Calu3 (cell line): ENCODE results near the gene POLQ. TPM values are rescaled to one million over a fixed set of nuclear protein-coding genes. Genes with fewer than 3 reads are reported as not detected.

Experiments used
- BruUV-seq: library from RNA; stranded (reverse); fragments of 400-500 nt; replicated peaks from 2 replicates; lab custom pipeline; 2021; lab: Mats Ljungman, UMichigan
- CTCF ChIA-PET: fragments of 300-600 bp; sonication (Branson Sonifier 250); formaldehyde crosslinking; loops from one replicate; lab custom pipeline; 2022; ENCODE audit warnings: antibody characterized with exemption; lab: Charles Lee
- DNase-seq: peaks from one replicate; pipeline ENCODE4 v3.0.0; 2022
- H3K27ac Mint-ChIP-seq: one replicate; pipeline ENCODE4 v1.8.0; 2022; ENCODE audit warnings: mixed read lengths; ENCODE audit not compliant: unreplicated experiment
- H3K27me3 Mint-ChIP-seq: one replicate; pipeline ENCODE4 v1.8.0; 2022; ENCODE audit warnings: mixed read lengths; ENCODE audit not compliant: unreplicated experiment
- H3K36me3 Mint-ChIP-seq: one replicate; pipeline ENCODE4 v1.8.0; 2022; ENCODE audit warnings: mild to moderate bottlenecking, moderate library complexity, mixed read lengths; ENCODE audit not compliant: insufficient read depth, unreplicated experiment
- H3K4me1 Mint-ChIP-seq: one replicate; pipeline ENCODE4 v1.8.0; 2022; ENCODE audit warnings: mild to moderate bottlenecking, low read depth, mixed read lengths; ENCODE audit not compliant: unreplicated experiment
- H3K4me3 Mint-ChIP-seq: one replicate; pipeline ENCODE4 v1.8.0; 2022; ENCODE audit warnings: mild to moderate bottlenecking, low read depth, moderate library complexity, mixed read lengths; ENCODE audit not compliant: unreplicated experiment
- H3K9me3 Mint-ChIP-seq: one replicate; pipeline ENCODE4 v1.8.0; 2022; ENCODE audit warnings: low read depth, mixed read lengths; ENCODE audit not compliant: unreplicated experiment
- CTCF ChIP-seq: fragments of 200-600 bp; IDR thresholded peaks from one replicate; pipeline ENCODE4 v1.8.0; 2022; ENCODE audit warnings: antibody characterized with exemption; ENCODE audit not compliant: unreplicated experiment
- intact Hi-C: fragments of 100-400 bp; cut with micrococcal nuclease; formaldehyde crosslinking; loops from one replicate; pipeline ENCODE4 v1.10.0; 2022; ENCODE audit not compliant: unreplicated experiment
- total RNA-seq: library from RNA; stranded (reverse); gene quantifications from 2 replicates; pipeline ENCODE4 v1.2.3, GENCODE V29; 2022

POLQ gene
- total RNA-seq, 1 experiment from 2014 or later = 15.5 TPM

DNA sequence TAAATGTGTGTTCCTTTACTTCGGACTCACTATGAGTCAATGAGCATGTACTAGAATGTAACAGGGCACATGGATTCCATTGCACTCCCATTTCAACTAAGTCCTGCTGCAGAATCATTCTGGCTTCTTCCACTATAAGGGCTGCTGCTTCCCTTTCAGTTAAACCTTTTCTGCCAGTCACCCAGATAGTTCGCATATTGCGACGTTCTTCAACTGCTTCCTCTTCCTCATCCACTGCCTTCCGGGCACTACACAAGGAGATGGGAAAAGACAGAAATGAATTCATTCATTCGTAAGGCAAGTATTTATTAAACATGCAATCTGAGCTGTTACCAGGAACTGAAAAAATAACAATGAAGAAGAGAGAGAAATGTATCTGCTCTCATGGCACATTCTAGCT lies 55.6 kb downstream of the POLQ start:
- BruUV-seq = no TSS peak
- no peaks in the 10 kb centered on the region for H3K27me3 Mint-ChIP-seq
- H3K27ac Mint-ChIP-seq = no peak overlapping the region
- TF ChIP-seq CTCF = no peak
- no peaks in the 10 kb centered on the region for H3K9me3 Mint-ChIP-seq
- CTCF ChIA-PET = no interaction called here
- no peak for DNase-seq
- no peak overlapping the region for H3K4me3 Mint-ChIP-seq
- H3K36me3 Mint-ChIP-seq = peaks cover 11% of the 10 kb centered on the region
- H3K4me1 Mint-ChIP-seq = no peaks in the 10 kb centered on the region
- intact Hi-C loops = no loop called here

DNA sequence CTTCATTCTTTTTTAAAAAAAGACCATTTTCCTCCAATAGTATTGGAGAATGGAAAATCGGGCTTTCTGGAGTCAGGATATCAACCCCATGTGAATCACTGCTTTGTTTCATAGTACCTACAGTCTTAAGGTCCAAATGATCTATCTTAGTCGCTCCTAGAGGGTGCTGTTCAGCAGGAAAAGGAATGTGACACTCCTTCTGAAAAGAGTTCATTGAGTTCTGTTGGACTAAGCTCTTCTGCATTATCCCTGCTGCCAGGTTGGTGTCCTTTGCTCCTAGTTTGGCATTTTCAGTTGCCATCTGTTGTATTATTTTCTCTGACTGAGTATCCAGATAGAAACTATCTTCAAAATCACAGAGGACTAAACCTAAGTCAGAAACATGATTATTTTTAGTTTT lies 57.2 kb downstream of the POLQ start:
- CTCF ChIA-PET = interaction anchor here (0.9 kb wide), 1 partner anchor 8 kb away, joined by 5 read pairs; no protein-coding TSS in a partner anchor
- no peak for TF ChIP-seq CTCF
- BruUV-seq = no TSS peak
- Mint-ChIP-seq H3K9me3 (no peaks in the 10 kb centered on the region), H3K27ac (no peak overlapping the region), H3K4me1 (no peaks in the 10 kb centered on the region), H3K4me3 (no peak overlapping the region), H3K27me3 (no peaks in the 10 kb centered on the region), H3K36me3 (peaks cover 11% of the 10 kb centered on the region)
- DNase-seq = no peak
- intact Hi-C loops = no loop called here

GRCh38 chr3:121483290-121483689 lies 62.5 kb downstream of the POLQ start:
- no peak overlapping the region for H3K4me3 Mint-ChIP-seq
- H3K27me3 Mint-ChIP-seq = no peaks in the 10 kb centered on the region
- H3K36me3 Mint-ChIP-seq = peaks cover 5% of the 10 kb centered on the region
- CTCF ChIA-PET = interaction anchor here (0.5 to 0.7 kb wide), 2 partner anchors 64 to 1080 kb away, joined by 3 to 7 read pairs; no protein-coding TSS in a partner anchor
- DNase-seq = no peak
- H3K27ac Mint-ChIP-seq = peak overlapping the region; percentile 81
- no peaks in the 10 kb centered on the region for H3K9me3 Mint-ChIP-seq
- intact Hi-C loops = no loop called here
- peaks cover 12% of the 10 kb centered on the region for H3K4me1 Mint-ChIP-seq
- no TSS peak for BruUV-seq
- no peak for TF ChIP-seq CTCF

DNA sequence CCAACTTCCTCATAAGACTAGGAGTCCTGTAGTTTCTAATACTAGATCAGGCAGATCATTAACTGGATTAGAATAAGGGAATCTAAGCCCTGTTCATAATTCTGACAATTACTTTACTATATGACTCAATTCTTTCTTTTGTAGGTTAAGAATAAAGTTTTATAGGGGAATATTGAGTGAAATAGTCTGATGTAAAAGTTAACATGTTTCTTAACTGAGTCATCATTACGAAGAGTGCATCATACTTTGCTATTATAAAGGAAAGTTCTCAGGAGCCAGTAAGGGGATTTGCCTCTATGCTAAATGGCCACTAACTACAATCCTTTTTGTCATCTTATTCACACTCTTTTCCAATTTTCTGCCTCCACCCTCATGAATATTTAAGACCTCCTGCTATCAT lies 63.1 kb downstream of the POLQ start:
- Mint-ChIP-seq H3K4me3 (no peak overlapping the region), H3K27me3 (no peaks in the 10 kb centered on the region), H3K9me3 (no peaks in the 10 kb centered on the region), H3K4me1 (peaks cover 12% of the 10 kb centered on the region), H3K36me3 (peaks cover 5% of the 10 kb centered on the region), H3K27ac (peak overlapping the region; percentile 81)
- no peak for TF ChIP-seq CTCF
- intact Hi-C loops = no loop called here
- DNase-seq = no peak
- no TSS peak for BruUV-seq
- CTCF ChIA-PET = interaction anchor here (0.5 to 0.7 kb wide), 2 partner anchors 64 to 1080 kb away, joined by 3 to 7 read pairs; no protein-coding TSS in a partner anchor
